ENCODE measurements around the gene DYNC1LI2.

DNA sequence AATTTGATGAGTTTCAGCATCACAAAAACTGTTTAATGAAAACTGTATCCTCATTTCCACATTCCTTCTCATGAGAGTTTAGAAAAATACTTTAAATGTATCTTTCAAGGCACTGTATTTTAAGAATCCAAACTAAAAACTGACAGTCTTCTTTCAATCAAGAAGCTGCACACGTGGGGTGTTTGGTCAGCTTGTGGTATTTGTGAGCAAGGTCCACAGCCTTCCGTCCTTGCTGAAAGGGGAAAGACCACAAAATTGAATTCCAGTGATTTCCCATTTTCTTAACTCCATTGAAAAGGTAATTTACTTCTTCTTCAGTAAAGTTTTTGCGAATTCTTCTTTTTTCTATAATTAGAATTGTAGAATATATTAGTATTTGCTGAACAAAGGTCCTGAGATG lies 3.4 kb upstream of the DYNC1LI2 start:
- no peak for TF ChIP-seq EZH2phosphoT487 (IDR thresholded peaks at IDR 0.05; ENCODE audit: borderline replicate concordance, low read depth, low read length)
- TF ChIP-seq, protein P1, sequence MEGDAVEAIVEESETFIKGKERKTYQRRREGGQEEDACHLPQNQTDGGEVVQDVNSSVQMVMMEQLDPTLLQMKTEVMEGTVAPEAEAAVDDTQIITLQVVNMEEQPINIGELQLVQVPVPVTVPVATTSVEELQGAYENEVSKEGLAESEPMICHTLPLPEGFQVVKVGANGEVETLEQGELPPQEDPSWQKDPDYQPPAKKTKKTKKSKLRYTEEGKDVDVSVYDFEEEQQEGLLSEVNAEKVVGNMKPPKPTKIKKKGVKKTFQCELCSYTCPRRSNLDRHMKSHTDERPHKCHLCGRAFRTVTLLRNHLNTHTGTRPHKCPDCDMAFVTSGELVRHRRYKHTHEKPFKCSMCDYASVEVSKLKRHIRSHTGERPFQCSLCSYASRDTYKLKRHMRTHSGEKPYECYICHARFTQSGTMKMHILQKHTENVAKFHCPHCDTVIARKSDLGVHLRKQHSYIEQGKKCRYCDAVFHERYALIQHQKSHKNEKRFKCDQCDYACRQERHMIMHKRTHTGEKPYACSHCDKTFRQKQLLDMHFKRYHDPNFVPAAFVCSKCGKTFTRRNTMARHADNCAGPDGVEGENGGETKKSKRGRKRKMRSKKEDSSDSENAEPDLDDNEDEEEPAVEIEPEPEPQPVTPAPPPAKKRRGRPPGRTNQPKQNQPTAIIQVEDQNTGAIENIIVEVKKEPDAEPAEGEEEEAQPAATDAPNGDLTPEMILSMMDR (conservative IDR thresholded peaks at IDR 0.05; ENCODE audit: low read length), result no peak
